GM13977 (cell line): Measurements from ENCODE around the gene NKX3-2.

Experiments used
- DNase-seq: peaks from one replicate; pipeline ENCODE4 v3.0.0; 2012; ENCODE audit warnings: low spot score
- CTCF ChIP-seq: IDR thresholded peaks from 2 replicates; pipeline ENCODE4 v1.5.1; 2012; ENCODE audit warnings: mild to moderate bottlenecking, control low read depth; ENCODE audit not compliant: insufficient read depth; ENCODE audit errors: extremely low read depth, missing control alignments
- in situ Hi-C: fragments of 300-500 bp; cut with MboI; formaldehyde crosslinking; loops from one replicate; pipeline ENCODE4 v1.12.0; 2022; ENCODE audit warnings: low sequenced_read_pairs, low pct_unique_long_range_greater_than_20kb, mixed read lengths, inconsistent platforms; ENCODE audit not compliant: unreplicated experiment

NKX3-2 gene

GRCh38 chr4:13542577-13543031 lies 1.7 kb downstream of the NKX3-2 start:
- in situ Hi-C loops, result loop anchor here (5.0 to 10.0 kb wide), 2 partner anchors 690 to 808 kb away; no protein-coding TSS in a partner anchor
- peak; percentile 40 for DNase-seq
- no peak for TF ChIP-seq CTCF

DNA sequence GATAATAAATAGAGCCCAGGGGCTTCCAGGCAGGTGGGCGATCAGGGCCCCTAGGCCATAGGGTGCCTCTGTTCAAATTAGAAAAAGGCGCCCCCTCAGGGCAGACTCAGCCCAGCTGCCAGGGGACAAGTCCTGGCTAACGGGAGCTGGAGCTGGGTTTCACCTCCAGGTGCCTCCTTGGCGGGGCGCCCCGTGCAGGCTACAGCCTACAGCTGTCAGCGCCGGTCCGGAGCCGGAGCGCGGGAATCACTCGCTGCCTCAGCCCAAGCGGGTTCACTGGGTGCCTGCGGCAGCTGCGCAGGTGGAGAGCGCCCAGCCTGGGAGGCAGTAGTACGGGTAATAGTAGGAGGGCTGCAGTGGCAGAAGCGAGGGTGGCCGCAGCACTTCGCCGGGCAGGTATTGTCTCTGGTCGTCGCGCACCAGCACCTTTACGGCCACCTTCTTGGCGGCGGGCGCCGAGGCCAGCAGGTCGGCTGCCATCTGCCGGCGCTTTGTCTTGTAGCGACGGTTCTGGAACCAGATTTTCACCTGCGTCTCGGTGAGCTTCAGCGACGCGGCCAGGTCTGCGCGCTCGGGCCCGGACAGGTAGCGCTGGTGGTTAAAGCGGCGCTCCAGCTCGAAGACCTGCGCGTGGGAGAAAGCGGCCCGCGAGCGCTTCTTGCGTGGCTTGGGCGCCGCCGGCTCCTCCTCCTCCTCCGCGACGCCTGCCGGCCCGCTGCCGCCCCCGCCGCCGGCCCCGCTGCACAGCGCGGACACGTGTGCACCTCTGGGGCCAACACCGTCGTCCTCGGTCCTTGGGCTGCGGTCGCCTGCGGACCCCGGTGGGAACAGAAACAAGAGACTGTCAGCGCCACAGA lies 2.4 kb downstream of the NKX3-2 start:
- DNase-seq, result peak; percentile 65
- peak; percentile 63 for TF ChIP-seq CTCF
- in situ Hi-C loops, result loop anchor here (5.0 to 10.0 kb wide), 2 partner anchors 690 to 807 kb away; no protein-coding TSS in a partner anchor

DNA sequence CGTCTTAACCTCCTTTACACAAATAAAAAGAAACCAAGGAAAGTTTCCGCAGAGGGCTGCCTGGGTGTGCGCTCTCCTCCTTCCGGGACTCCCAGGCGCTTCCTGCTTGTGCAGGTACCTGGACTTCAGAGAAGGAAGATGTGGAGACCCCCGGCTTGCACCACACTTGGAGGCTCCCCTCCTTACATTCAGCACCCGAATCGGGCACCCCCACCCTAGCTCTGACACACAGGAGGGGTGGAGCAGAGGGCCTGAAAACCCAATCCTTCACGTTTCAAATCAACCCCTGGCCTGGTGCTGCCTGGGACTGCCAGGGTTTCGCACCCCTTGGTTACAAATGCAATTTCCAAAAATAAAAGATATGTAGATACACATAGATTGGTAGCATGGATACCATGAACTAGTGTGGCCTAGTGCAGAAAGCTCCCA lies 3.1 kb downstream of the NKX3-2 start:
- peak; percentile 39 for DNase-seq
- in situ Hi-C loops, result loop anchor here (5.0 to 10.0 kb wide), 2 partner anchors 689 to 806 kb away; no protein-coding TSS in a partner anchor
- TF ChIP-seq CTCF, result no peak

GRCh38 chr4:13540446-13541175 lies 3.7 kb downstream of the NKX3-2 start:
- no peak for TF ChIP-seq CTCF
- DNase-seq, result peak; percentile 43
- in situ Hi-C loops, result loop anchor here (5.0 to 10.0 kb wide), 2 partner anchors 688 to 806 kb away; no protein-coding TSS in a partner anchor

- in situ Hi-C loops, result loop anchor here (5.0 to 10.0 kb wide), 2 partner anchors 688 to 805 kb away; no protein-coding TSS in a partner anchor
- no peak for TF ChIP-seq CTCF
Measured at GRCh38 chr4:13539619-13540445, 4.5 kb downstream of the NKX3-2 start.

More at GRCh38 chr4:13539619-13540445, 4.5 kb downstream of the NKX3-2 start:
- DNase-seq, result peak; percentile 29
